ENCODE measurements around the gene DOCK4. TPM values are rescaled to one million over a fixed set of nuclear protein-coding genes. Genes with fewer than 3 reads are reported as not detected.

The DOCK4 gene
- total and polyA plus RNA-seq, 2 of the 8 experiments (the other 6 are each of a cell fraction or from before 2014, with no cell fraction given): 5.1 to 23.6 TPM

DNA sequence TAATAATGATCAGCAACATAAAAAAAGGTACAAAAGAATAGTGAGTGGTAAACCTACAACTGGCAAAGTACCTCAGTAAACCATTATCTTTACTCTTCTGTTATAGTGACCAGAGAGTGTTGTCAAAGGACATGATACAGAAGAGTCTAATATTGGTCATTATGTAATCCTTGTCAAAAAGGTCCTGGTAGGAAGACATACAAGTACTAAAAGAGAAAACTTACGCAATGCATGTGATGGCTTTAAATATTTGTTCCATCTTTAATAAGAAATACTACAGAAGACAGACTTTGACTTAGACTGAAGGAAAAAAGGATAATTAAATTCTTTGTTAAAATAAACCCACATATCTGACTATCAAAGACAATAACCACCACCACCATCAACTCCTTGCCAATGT lies 6.5 kb downstream of the DOCK4 start (continued):
- no peak for TF ChIP-seq CHD2 (IDR thresholded peaks at IDR 0.05; ENCODE audit: low read length)
- no peak for TF ChIP-seq EGR1 (IDR thresholded peaks at IDR 0.05; ENCODE audit: borderline replicate concordance, low read depth, low read length)
- TF ChIP-seq TEAD4 (IDR thresholded peaks at IDR 0.05; ENCODE audit: low read depth, low read length): no peak

Measured in H1 (cell line).